Lower leg skin (tissue), 3 donors: ENCODE measurements around the gene STAT3.

Experiments used
- POLR2A ChIP-seq, 2 donors: fragments of 450-650 bp; IDR thresholded peaks; one replicate each; pipeline ENCODE4 v1.6.1; 2016 to 2017; ENCODE audit warnings: antibody characterized with exemption in 2 of 2, mild to moderate bottlenecking in 1 of 2, moderate library complexity in 1 of 2
- TF ChIP-seq, protein P1 (sequence below), 3 donors: fragments of 450-650 bp; IDR thresholded peaks; one replicate each; pipeline ENCODE4 v1.5.1; 2016; ENCODE audit warnings: antibody characterized with exemption in 3 of 3, mild to moderate bottlenecking in 3 of 3, moderate library complexity in 2 of 3

DNA sequence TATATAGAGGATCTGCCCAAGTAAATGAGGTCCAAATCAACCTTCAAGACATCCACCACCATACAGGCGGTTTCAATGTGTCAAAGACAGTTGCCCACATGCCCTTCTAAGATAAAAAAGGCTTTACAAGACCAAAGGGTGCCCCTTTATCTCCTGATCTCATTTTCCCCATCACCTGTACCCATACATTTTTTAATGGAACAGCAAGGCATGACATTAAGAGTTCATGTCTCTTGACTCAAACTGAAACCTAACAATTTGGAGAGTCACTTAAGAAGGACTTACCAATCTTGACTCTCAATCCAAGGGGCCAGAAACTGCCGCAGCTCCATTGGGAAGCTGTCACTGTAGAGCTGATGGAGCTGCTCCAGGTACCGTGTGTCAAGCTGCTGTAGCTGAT, 40.1 kb downstream of the STAT3 start:
- TF ChIP-seq, protein P1, sequence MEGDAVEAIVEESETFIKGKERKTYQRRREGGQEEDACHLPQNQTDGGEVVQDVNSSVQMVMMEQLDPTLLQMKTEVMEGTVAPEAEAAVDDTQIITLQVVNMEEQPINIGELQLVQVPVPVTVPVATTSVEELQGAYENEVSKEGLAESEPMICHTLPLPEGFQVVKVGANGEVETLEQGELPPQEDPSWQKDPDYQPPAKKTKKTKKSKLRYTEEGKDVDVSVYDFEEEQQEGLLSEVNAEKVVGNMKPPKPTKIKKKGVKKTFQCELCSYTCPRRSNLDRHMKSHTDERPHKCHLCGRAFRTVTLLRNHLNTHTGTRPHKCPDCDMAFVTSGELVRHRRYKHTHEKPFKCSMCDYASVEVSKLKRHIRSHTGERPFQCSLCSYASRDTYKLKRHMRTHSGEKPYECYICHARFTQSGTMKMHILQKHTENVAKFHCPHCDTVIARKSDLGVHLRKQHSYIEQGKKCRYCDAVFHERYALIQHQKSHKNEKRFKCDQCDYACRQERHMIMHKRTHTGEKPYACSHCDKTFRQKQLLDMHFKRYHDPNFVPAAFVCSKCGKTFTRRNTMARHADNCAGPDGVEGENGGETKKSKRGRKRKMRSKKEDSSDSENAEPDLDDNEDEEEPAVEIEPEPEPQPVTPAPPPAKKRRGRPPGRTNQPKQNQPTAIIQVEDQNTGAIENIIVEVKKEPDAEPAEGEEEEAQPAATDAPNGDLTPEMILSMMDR (IDR thresholded peaks at IDR 0.05): no peak
- TF ChIP-seq POLR2A (IDR thresholded peaks at IDR 0.05): no peak
